Upper lobe of left lung (tissue), 4 donors: Measurements from ENCODE around the gene NOX5.

ENCODE experiments used
- CTCF ChIP-seq, 6 experiments: fragments of 450-650 bp in 4 of 6; fragments of 200-600 bp in 2 of 6; sonication (generic) in 2 of 6; IDR thresholded peaks; one replicate each; pipeline ENCODE4 v1.5.1; 2016 to 2019; ENCODE audit warnings: antibody characterized with exemption in 6 of 6
- EP300 ChIP-seq, 4 donors: sonication (generic); formaldehyde crosslinking; IDR thresholded peaks; one replicate each; pipeline ENCODE4 v1.5.1; 2017; ENCODE audit warnings: antibody characterized with exemption in 4 of 4, control low read depth in 2 of 4
- POLR2A ChIP-seq, 4 donors: fragments of 450-650 bp; IDR thresholded peaks; one replicate each; pipeline ENCODE4 v1.5.1; 2016 to 2017; ENCODE audit warnings: antibody characterized with exemption in 4 of 4, mild to moderate bottlenecking in 2 of 4
- POLR2AphosphoS5 ChIP-seq, 2 donors: sonication (generic); formaldehyde crosslinking; IDR thresholded peaks; one replicate each; pipeline ENCODE4 v1.5.1; 2017; ENCODE audit warnings: antibody characterized with exemption in 2 of 2

GRCh38 chr15:69064649-69065048, 50.2 kb downstream of the NOX5 start:
- TF ChIP-seq CTCF (IDR thresholded peaks at IDR 0.05) = no peak
- TF ChIP-seq EP300 (IDR thresholded peaks at IDR 0.05) = no peak
- TF ChIP-seq POLR2AphosphoS5 (IDR thresholded peaks at IDR 0.05) = no peak
- TF ChIP-seq POLR2A (IDR thresholded peaks at IDR 0.05) = no peak
